GM18868 (cell line): ENCODE data around the gene BRMS1L.
A peak's percentile ranks its signal among the peaks of the same experiment; 100 is the strongest.

ENCODE experiments used
- ATAC-seq: cut with Tn5 transposase; IDR thresholded peaks from one replicate; pipeline ENCODE4 v1.9.1; 2021; ENCODE audit warnings: mild to moderate bottlenecking, moderate library complexity; ENCODE audit not compliant: unreplicated experiment

BRMS1L gene

DNA sequence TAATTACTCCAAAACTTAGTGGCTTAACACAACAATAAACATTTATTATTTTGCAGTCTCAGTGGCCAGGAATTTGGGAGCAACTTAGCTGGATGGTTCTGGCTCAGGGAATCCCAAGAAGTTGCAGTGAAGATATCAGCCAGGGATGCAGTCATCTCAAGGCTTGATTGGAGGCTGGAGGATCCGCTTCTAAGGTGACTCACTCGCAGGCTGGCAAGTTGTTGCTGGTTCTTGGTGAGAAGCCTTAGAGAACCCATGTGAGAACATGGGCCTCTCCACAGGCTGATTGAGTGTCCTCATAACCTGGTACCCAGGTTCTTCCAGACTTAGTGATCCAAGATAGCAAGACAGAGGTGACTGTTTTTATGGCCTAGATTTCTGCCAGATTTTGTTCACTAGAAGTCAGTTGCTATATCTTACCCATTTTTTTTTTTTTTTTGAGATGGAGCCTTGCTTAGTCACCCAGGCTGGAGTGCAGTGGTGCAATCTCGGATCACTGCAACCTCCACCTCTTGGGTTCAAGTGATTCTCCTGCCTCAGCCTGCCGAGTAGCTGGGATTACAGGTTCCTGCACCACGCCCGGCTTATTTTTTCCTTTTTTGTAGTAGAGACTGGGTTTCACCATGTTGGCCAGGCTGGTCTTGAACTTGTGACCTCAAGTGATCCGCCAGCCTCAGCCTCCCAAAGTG, 32.5 kb downstream of the BRMS1L start:
- no peak for ATAC-seq

DNA sequence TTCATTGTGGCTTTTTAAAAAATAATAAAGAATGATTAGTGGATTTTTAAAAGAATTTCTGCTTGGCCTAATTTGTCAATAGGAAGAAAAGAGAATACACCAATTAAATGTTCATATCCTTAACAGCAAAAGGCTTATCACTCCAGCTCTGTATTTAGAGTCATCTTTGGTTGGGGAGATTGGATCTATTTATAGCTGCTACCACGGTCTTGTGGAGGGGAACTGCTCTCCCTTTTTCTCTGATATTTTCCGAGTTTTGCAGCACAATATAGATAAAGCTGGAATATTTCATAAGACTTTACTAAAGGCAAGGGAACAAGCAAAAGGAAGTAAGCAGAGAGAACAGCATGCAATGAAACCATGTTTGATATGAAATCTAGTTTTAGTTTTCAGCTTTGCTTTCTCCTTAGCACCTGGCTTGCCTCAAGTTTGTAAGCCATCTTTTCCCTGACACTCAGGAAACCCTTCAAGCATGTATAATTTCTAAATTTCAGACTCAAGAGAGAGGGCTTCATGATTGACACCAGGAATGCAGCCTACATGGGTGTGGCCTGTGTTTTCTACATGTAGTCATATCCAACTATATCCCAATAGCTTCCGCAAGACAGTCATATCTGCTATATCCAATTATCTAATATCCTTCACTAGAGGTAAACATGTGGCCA, 35.2 kb downstream of the BRMS1L start:
- no peak for ATAC-seq

DNA sequence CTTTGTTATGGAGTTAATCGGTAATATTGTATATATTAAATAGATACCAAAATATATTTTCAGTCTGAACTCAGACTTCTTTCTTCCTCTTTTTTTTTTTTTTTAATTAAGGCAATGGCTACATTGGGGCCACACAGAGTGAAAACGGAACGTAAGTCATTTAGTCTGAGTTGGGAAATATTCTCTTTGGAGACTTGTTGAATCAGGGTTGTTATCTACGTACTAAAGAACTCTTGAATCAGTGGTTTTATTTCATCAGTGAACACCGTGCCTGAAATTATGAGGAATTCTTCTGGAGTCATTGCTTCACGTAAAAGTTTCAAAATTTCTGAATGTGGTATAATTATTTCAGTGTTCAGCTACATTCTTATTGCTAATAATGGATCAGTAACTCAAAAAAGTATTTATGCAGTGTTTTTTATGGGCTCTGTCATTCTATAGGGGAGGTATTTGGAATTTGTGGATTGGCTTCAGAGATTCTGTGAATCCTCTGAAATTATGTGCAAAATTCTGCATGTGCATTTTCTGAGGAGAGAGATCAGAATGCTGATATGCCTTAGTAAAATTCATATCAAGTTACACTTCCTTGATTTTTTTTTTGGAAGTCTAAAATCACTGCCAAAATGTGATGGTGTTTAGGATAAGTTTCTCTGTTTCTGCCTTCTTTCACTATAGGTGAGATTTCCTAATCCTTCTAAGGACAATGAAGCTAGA, 39.6 kb downstream of the BRMS1L start:
- no peak for ATAC-seq

DNA sequence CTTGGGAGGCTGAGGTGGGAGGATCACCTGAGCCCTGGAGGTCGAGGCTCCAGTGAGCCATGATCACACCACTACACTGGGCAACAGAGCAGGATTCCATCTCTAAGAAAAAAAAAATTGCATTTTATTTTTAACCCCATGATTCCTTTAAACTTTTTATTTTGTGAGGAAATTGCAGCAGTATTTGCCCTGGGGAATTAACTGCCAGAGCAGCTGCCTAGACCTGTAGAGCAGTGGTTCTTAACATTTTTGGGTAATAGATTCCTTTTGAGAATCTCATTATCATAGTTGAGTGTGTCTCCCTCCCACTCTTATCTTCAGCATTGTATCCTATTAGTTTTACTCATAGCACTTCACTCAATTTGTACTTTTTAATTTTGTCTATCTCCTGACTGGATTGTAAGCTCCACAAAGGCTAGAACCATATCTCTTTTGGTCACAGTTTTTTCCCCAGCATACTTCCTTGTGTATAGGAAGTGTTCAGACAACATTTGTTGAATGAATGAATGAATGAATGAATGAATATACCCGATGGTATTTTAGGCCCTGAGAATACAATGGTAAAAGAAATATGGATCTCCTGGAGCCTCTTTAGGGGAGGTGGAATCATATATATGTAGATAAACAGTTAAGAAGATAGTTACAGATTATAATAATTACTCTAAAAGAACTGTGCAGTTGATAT, 40.6 kb downstream of the BRMS1L start:
- no peak for ATAC-seq

DNA sequence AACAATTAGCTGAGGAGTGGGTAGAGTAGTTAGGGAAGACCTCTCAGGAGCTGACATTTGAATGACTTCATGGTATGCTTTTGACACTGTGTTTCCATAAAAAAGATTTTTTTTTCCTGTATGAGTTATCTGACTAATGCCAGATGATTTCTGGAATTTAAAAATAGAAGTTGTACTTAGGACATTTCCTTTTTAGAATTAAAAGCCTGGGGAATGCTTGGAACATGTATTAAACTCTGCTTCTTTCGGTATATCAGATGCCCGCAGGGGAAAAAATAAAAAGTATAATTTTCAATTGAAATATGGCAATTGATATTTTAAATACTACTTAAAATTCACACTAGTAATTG, 41.1 kb downstream of the BRMS1L start:
- ATAC-seq = no peak

DNA sequence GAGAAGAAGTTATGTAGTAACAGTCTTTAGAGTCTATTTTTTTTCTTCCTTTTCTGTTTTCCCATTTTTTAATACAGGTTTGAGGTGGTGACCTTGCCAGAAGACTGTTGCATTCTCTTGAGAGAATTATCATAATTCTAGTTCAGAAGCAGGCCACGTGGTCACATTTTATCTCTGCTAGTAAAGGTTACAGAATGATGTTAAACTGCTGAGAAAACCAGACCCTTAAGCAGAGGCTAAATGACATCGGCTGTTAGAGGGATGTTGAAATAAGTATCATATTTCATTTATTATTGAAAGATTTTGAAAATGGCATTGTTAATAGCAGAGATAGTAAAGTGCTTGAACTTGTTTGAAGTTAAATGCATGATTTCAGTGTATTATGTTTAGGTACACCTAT, 49.2 kb downstream of the BRMS1L start:
- no peak for ATAC-seq

DNA sequence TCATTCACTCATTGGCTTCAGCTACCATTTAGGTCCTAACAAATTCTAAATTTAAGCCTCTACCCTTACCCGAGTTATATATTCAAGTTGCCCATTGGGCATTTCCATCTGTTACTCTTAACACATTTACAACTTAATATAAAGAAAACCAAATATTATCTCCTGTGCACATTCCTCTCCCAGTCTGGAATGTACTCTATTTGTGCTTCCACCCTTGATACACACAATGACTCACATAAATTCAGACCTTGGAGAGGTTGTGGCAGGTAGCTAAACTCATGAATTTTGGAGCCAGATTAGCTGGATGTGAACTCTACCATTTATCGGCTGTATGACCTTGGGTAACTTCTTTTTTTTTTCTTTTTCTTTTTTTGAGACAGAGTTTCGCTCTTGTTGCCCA, 51.1 kb downstream of the BRMS1L start:
- no peak for ATAC-seq

DNA sequence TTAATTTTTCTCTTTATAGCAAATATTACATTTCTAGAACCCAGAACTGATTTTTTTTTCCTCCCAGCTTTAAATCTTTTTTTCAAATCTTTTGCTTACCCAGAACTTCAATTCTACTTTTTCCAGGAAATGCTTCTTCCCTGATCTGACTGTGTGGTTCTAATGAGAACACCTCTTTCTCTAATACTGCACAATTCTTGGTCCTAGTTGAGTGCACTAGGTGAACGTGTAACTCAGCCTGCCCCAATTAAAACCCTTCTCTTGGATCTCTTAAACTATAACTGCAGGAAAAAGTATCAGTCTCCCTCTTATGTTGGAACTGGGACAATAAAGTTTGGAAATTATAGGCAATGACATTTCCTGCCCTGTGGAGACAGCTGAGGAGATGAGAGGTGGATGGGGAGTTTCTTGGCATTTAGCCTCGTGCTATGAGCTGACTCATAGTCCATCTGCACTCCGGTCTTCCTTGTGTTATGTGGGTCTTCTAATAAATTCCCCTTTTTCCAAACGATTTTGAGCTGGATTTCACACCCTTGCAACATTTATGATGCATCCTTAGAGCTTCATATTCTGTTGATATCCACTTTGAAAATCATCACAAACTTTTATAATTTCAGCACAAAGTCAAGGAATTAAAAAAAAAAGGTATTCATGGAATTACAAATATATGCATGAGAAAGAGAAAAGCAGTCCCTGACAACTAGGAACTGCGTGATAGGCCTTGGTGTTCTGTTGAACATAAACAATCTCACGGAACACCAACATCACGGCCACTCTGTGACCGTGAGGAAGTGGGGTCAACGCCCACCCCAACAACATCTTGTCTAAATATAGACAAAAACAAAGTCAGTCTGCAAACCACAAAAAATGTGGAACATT, 52.4 kb downstream of the BRMS1L start:
- no peak for ATAC-seq

DNA sequence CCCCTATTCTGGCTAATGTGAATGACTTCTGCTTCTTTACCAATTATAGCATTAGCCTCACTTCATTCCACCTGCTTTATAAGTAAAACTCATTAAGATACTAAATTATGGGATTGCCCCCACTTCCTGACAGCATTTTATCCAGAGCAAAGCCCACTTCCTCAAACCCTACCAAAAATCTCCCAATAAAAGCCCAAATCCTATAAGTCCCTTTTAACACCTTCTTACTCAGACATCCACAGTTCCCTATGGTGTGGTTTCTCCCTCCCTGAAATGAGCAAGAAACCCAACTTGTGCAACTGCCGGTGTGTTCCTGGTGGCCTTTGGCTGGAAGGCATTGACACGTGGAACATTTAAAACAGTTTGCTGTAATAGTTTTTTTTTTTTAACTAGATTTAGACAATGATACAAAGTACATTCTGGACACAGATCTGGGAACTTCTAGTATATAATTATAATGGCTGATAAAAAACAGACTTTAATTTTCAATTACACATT, 53.1 kb downstream of the BRMS1L start:
- no peak for ATAC-seq

DNA sequence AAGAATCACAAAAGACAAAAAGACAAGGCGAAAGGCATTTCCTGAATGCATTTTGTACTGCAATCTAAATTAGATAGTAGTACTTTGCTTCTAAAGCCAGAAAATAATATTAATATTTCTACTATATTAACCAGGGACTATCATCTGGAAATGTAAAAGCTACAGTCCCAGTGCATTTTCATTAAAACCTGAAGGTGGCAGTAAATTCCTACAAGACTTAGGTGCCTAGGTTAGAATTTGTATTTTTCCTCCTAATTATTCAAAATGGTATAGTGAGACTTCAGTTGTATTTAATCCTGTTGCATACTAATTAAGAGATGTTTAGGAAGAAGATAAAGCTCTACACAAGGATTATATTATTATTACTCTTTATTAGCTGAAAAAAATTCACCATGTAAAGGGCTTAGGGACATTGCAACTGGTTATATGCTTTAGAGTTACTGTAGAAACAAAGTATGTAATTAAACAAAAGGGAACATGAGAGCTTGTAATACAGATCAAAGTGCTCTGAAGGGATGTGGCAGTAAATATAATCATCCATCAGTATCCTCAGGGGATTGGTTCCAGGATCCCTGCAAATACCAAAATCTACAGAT, 53.6 kb downstream of the BRMS1L start:
- ATAC-seq = peak; percentile 45

DNA sequence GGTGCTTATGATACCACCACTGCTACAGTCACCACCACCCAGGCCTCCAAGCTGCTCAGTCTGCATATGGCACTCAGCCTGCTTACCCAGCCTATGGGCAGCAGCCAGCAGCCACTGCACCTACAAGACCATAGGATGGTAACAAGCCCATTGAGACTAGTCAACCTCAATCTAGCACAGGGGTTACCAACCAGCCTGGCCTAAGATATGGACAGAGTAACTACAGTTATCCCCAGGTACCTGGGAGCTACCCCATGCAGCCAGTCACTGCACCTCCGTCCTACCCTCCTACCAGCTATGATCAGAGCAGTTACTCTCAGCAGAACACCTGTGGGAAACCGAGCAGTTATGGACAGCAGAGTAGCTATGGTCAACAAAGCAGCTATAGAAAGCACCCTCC, 55.1 kb downstream of the BRMS1L start:
- ATAC-seq = no peak

DNA sequence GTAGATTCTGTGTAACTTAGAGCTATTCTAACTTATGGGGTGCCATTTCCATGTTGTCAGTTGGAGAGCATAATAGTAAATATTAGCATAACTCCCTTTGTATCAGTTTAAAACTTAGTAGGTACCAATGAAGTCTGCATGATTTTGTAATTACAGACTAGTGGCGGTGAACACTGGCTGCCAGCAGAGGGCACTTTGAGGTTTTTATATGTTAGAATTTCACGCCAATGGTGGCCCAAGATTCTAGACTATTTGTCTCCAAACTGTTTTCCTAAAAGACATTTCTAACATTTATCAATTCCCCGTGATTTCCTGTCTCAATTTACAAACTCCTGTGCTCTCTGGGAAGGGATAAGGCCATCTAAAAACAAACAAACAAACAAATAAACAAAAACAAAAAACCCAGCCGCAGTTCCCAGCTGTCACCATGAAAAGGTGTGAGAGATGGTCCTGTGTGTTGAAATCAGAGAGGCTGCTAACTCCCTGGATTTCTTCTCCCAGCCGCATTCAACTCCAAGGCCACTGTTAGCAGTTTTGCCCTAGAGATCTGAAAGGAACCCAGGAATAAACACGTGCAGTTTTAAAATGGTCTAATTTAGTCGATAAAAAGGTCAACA, 57.6 kb downstream of the BRMS1L start:
- ATAC-seq = no peak

DNA sequence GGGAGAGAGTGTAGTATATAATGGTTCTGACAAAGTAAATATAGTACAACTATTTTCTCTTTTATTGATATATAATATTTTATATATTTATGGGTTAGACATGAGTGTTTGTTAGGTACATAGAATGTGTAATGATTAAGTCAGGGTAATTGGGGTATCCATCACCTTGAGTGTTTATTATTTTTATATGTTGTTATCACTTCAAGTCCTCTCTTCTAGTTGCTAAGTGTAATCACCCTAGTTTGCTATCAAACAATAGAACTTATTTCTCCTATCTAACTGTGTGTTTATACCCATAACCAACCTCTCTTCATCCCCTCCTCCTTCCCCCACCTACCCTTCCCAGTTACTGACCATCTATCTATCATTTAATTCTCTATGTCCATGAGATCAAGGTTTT, 64.2 kb downstream of the BRMS1L start:
- ATAC-seq = no peak

DNA sequence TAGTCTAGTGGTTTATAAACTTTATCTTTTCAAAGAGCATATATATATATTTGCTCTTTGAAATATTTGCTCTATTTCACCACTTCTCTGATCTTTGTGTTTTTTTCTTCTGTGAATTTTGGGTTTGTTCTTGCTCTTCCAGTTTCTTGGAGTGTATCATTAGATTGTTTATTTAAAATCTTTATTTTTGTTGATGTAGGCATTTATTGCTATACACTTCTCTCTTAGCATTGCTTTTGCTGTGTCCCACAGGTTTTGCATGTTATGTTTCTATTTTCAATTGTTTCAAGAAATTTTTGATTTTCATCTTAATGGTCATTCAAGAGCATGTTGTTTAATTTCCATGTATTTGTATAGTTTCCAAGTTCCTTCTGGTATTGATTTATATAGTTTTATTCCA, 69.1 kb downstream of the BRMS1L start:
- no peak for ATAC-seq

DNA sequence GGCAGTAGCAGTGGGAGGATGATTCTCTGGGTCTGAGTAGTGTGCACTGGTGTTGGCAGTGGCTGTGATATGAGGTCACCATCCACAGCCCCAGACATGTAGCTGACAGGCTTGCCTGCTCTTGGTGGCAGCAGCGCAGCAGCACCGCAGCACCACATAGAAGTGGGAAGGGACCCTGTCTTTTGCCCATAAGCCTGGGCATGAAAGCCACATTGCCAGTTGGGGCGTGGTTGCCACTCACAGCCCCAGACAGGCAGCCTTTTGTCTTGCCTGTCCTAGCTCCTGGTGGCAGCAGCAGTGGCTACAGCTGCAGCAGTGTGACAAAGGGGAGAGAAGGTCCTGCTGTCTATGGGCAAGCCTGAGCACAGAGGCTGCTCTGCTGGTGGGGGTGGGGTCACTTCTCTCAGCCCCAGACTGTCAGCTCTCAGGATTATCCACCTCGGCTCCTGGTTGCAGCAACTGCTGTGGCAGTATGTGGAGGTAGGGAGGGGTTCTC, 71.5 kb downstream of the BRMS1L start:
- no peak for ATAC-seq

DNA sequence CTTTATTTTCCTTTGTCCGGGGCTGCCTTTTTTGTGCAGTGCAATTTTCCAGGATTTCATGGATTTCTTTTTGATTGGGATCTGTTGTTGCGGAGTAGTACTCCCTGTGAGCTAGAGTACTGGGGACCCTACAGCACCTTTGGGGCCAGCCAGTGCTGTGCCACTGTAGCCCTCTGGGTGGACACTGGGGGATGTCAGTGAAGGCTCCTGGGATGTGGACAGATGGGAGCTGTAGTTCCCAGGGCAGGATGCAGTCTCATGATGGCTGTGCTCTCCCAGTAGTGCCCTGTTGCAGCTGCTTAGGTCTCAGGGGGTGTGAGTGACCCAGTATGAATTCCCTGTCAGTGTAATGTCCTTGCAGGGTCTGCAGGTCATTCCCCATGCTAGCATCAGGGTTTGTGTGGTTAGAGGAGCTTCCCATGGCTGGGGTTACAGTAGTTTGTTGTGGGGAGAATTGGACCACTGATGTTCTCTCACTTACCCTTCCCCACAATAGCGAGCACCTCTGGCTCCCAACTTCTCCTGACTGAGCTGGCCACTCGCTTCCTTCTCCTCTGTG, 72.2 kb downstream of the BRMS1L start:
- ATAC-seq = no peak

DNA sequence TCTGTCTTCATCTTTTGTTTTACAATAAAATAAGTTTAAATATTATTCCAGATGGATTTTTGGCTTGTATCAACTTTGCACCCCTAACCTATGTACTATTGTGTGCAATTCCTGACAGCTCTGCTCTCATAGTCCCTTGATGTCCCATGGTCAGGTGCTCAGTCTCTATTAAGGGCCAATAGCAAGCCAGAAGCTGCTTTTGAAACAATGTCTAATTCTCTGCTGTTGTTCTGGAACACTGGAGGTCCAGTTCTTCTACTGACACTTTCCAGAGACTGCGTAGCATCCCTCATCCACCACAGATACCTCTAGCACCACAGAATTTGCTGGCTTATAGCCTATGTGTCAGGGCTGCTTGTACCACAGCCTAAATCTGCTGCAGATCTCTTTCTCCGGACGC, 74.6 kb downstream of the BRMS1L start:
- no peak for ATAC-seq

DNA sequence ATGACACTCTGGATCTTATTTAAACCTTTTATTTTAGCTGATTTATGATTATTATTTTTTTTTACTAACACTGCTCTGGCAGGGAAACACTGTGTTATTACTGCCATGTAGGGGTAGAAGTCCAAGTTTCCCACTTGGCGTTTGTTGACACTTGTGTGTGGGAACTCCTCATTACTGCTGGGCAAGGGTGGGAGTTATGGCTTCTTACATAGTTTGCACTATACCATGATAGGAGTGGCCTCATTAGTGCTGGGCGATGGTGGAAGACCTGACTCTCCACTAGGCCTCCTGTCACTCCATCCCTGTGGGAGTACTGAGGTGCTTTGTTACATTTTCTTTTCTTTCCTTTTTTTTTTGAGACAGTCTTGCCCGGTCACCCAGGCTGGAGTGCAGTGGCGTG, 83.5 kb downstream of the BRMS1L start:
- no peak for ATAC-seq

DNA sequence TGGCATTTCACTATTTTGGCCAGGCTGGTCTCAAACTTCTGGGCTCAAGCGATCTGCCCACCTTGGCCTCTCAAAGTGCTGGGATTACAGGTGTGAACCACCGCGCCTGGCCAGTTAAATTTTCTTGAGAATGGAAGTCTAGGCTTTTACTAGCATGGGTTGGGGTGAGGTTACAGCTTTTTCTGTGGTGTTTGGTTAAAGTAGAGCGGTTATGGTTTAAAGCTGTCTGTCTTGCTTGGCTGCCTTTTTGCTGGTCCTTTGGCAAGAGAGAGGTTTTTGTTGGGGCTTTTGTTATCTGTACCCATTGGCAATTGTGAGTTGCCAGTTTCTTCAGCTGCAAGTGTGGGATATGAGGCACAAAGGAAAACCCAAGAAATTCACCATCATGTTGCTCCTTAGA, 84.1 kb downstream of the BRMS1L start:
- no peak for ATAC-seq
